ENCODE results near the gene PLCB2.
A peak's percentile ranks its signal among the peaks of the same experiment; 100 is the strongest.

Gene PLCB2

GRCh38 chr15:40340038-40340739, 32.5 kb upstream of the PLCB2 start:
- TF ChIP-seq CTCF (conservative IDR thresholded peaks at IDR 0.05; ENCODE audit: control insufficient read depth, insufficient read depth, low read depth, low read length) = no peak
- peak overlapping the region; percentile 35 for H3K4me3 ChIP-seq (ENCODE audit: control insufficient read depth, low read depth, low read length)
- peak; percentile 45 for DNase-seq (ENCODE audit: low read depth)

GRCh38 chr15:40339621-40339945, 31.8 kb upstream of the PLCB2 start:
- TF ChIP-seq CTCF (conservative IDR thresholded peaks at IDR 0.05; ENCODE audit: control insufficient read depth, insufficient read depth, low read depth, low read length) = no peak
- H3K4me3 ChIP-seq (ENCODE audit: control insufficient read depth, low read depth, low read length) = peak overlapping the region; percentile 35
- DNase-seq (ENCODE audit: low read depth) = no peak

- no peak for TF ChIP-seq CTCF (conservative IDR thresholded peaks at IDR 0.05; ENCODE audit: control insufficient read depth, insufficient read depth, low read depth, low read length)
- peak; percentile 58 for DNase-seq (ENCODE audit: low read depth)
- no peak overlapping the region for H3K4me3 ChIP-seq (ENCODE audit: control insufficient read depth, low read depth, low read length)
Measured at GRCh38 chr15:40338921-40339620, 31.3 kb upstream of the PLCB2 start.

- no peak overlapping the region for H3K4me3 ChIP-seq (ENCODE audit: control insufficient read depth, low read depth, low read length)
- TF ChIP-seq CTCF (conservative IDR thresholded peaks at IDR 0.05; ENCODE audit: control insufficient read depth, insufficient read depth, low read depth, low read length) = peak; percentile 55
- peak; percentile 53 for DNase-seq (ENCODE audit: low read depth)
Measured at GRCh38 chr15:40338041-40338657, 30.4 kb upstream of the PLCB2 start.

GRCh38 chr15:40337597-40337996, 29.9 kb upstream of the PLCB2 start:
- no peak for TF ChIP-seq CTCF (conservative IDR thresholded peaks at IDR 0.05; ENCODE audit: control insufficient read depth, insufficient read depth, low read depth, low read length)
- no peak overlapping the region for H3K4me3 ChIP-seq (ENCODE audit: control insufficient read depth, low read depth, low read length)
- DNase-seq (ENCODE audit: low read depth) = no peak

GRCh38 chr15:40336744-40337122, 29.0 kb upstream of the PLCB2 start:
- H3K4me3 ChIP-seq (ENCODE audit: control insufficient read depth, low read depth, low read length) = no peak overlapping the region
- TF ChIP-seq CTCF (conservative IDR thresholded peaks at IDR 0.05; ENCODE audit: control insufficient read depth, insufficient read depth, low read depth, low read length) = no peak
- no peak for DNase-seq (ENCODE audit: low read depth)

Data from fibroblast of mammary gland (primary cell).